ENCODE measurements around the gene SESN1.

DNA sequence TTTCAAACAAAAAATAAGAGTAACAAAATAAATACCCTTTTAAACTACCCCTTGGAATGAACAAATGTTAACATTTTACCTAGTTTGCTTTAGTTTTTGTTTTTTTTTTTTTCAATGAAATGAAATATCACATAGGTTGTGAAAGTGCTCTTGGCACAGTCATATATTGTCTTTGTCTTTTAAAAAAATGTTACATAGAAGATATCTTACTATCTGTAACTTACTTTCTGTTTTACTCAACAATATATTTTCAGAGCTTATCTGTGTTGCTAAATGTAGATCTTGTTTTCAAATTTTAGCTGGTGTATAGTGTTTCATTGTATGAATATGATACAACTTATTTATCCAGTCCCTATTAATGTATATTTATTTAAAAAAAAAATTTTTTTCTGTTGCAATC, 9.3 kb upstream of the SESN1 start:
- TF ChIP-seq, protein P1, sequence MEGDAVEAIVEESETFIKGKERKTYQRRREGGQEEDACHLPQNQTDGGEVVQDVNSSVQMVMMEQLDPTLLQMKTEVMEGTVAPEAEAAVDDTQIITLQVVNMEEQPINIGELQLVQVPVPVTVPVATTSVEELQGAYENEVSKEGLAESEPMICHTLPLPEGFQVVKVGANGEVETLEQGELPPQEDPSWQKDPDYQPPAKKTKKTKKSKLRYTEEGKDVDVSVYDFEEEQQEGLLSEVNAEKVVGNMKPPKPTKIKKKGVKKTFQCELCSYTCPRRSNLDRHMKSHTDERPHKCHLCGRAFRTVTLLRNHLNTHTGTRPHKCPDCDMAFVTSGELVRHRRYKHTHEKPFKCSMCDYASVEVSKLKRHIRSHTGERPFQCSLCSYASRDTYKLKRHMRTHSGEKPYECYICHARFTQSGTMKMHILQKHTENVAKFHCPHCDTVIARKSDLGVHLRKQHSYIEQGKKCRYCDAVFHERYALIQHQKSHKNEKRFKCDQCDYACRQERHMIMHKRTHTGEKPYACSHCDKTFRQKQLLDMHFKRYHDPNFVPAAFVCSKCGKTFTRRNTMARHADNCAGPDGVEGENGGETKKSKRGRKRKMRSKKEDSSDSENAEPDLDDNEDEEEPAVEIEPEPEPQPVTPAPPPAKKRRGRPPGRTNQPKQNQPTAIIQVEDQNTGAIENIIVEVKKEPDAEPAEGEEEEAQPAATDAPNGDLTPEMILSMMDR (IDR thresholded peaks at IDR 0.05; ENCODE audit: insufficient read depth, low read length) = no peak
- TF ChIP-seq GABPA (IDR thresholded peaks at IDR 0.05; ENCODE audit: low read depth) (no peak), REST (IDR thresholded peaks at IDR 0.05; ENCODE audit: insufficient replicate concordance, low read depth) (no peak), SPI1 (IDR thresholded peaks at IDR 0.05; ENCODE audit: borderline replicate concordance, low read depth) (no peak)

All from HL-60 (cell line).